Measurements from ENCODE around the gene NCOA4. TPM values are rescaled to one million over a fixed set of nuclear protein-coding genes. Genes with fewer than 3 reads are reported as not detected.
"Not testable (repeated sequence)": the region's sequence is repeated elsewhere in the genome, so short reads cannot be mapped to it uniquely, and the experiment has no call there.

NCOA4 gene
- total RNA-seq, 4 donors from 2014 or later, result 122 to 161 (median 141) TPM

DNA sequence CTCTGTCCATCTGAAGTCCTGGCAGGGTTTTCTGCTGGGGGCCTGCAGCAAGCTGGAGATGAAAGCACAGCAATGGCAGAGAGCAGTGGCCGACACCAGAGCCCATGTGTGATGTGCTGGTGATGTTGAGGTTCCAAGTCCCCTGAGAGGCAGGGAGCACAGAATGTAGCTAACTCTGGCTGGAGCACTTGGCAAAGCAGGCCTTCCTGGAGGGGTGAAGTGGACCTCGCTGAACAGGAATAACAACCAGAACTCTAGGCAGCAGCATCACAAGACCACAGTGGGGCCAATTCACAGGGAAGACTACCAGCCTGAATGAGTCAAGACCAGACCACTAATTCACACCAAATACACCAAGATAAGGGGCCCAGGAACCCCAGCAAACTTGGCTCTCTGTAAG lies 38.5 kb upstream of the NCOA4 start:
- intact Hi-C loops (cut with DNase I), result no loop called here
- TF ChIP-seq, protein P1, sequence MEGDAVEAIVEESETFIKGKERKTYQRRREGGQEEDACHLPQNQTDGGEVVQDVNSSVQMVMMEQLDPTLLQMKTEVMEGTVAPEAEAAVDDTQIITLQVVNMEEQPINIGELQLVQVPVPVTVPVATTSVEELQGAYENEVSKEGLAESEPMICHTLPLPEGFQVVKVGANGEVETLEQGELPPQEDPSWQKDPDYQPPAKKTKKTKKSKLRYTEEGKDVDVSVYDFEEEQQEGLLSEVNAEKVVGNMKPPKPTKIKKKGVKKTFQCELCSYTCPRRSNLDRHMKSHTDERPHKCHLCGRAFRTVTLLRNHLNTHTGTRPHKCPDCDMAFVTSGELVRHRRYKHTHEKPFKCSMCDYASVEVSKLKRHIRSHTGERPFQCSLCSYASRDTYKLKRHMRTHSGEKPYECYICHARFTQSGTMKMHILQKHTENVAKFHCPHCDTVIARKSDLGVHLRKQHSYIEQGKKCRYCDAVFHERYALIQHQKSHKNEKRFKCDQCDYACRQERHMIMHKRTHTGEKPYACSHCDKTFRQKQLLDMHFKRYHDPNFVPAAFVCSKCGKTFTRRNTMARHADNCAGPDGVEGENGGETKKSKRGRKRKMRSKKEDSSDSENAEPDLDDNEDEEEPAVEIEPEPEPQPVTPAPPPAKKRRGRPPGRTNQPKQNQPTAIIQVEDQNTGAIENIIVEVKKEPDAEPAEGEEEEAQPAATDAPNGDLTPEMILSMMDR (IDR thresholded peaks at IDR 0.05), result no peak
- TF ChIP-seq POLR2A (IDR thresholded peaks at IDR 0.05), result no peak
- WGBS, 2 donors, result 64 to 77% methylated on average over 2 of the region's 2 CpGs

DNA sequence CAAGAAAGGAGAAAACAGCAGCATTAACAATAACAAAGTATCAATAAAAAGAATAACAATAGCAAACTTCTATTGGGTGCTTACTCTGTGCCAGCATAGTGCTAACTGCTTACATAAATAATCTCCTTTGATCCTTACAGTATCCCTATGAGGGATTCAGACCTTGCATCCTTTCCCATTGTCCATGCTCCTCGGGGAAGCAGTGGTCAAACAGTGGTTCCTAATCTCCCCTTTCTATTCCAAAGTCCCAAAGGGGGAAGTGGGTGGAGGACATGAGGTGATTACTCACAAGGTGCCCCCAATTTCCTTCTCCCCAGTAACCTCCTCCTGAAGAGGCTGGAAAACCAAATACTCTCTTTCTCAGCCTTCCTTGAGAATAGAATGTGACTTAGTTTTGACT lies 37.7 kb upstream of the NCOA4 start:
- Histone ChIP-seq H3K9me3 (no peaks in the 10 kb centered on the region), H3K4me3 (no peak overlapping the region), H3K27ac (no peak overlapping the region), H3K36me3 (no peaks in the 10 kb centered on the region), H3K27me3 (no peaks in the 10 kb centered on the region), H3K4me1 (no peaks in the 10 kb centered on the region)
- intact Hi-C loops (cut with DNase I), result no loop called here
- DNase-seq, result no peak
- 50 to 67% methylated on average over 1 of the region's 1 CpG for WGBS, 2 donors
- TF ChIP-seq, protein P1 (IDR thresholded peaks at IDR 0.05), result no peak
- no peak for TF ChIP-seq POLR2A (IDR thresholded peaks at IDR 0.05)

More for the DNA sequence above, 38.5 kb upstream of the NCOA4 start:
- no peak overlapping the region for H3K4me3 ChIP-seq
- no peaks in the 10 kb centered on the region for H3K36me3 ChIP-seq
- no peaks in the 10 kb centered on the region for H3K27me3 ChIP-seq
- no peaks in the 10 kb centered on the region for H3K9me3 ChIP-seq
- no peak overlapping the region for H3K27ac ChIP-seq
- no peak for DNase-seq
- H3K4me1 ChIP-seq, result no peaks in the 10 kb centered on the region

DNA sequence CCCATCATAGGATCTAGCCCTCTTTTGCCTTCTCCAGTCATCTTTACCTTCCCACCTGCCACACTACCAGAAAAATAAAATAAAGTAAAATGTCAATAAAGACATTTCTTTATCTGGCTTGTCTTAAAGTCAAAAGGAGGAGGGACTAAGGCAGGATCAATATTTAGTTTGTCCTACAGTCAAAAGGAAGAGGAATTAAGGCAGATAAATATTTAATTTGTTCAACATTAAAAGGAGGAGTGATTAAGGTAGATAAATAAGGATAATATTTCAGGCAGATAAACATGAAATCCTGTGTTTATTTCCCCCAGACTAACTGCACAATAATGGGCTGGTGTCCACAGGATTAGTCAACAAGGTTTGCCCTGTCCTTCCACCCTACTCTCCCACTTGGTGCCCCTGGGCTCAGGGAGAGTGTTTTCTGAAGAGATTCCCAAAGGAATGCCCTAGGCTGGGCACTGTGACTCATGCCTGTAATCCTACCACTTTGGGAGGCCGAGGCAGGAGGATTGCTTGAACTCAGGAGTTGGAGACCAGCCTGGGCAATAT lies 33.9 kb upstream of the NCOA4 start:
- TF ChIP-seq, protein P1 (IDR thresholded peaks at IDR 0.05), result no peak
- TF ChIP-seq POLR2A (IDR thresholded peaks at IDR 0.05), result no peak
- WGBS, 2 donors, result 63% methylated on average over 1 of the region's 1 CpG; no CpG with 5 or more reads in 1 of the 2 donors

DNA sequence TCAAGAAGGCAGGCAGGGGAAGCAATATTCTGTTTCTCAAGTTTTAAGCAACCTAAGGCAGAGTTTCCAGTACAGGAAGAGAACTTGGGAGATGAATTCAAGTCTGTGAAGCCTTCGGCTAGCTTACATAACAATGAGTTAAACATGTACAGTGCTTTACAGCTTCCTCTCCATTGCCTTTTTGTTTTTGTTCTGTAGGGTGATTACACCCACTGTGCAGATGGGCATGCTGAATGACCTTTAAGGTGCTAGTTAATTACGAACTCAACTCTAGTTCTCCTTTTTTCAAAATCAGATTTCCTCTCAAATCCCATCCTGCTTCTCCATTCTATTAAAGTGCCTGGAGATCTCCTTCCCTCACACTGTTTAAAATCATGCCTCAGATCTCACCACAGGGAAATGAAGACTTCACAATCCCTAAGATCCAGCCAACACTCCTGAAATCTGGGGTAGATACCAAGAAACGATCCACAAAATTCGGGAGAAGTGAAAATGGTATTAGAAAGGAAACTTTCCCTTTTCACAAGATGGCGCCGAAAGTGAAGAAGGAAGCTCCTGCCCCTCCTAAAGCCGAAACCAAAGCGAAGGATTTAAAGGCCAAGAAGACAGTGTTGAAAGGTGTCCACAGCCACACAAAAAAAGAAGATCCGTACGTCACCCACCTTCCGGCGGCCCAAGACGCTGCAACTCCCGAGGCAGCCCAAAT lies 32.5 kb upstream of the NCOA4 start:
- 86 to 90% methylated on average over 14 of the region's 14 CpGs for WGBS, 2 donors
- Histone ChIP-seq H3K4me3 (no peak overlapping the region), H3K36me3 (no peaks in the 10 kb centered on the region), H3K27me3 (no peaks in the 10 kb centered on the region), H3K9me3 (no peaks in the 10 kb centered on the region), H3K4me1 (no peaks in the 10 kb centered on the region), H3K27ac (no peak overlapping the region)
- DNase-seq, result no peak
- TF ChIP-seq, protein P1 (IDR thresholded peaks at IDR 0.05), result no peak
- no peak for TF ChIP-seq POLR2A (IDR thresholded peaks at IDR 0.05)
- intact Hi-C loops (cut with DNase I), result no loop called here

More for the DNA sequence above, 33.9 kb upstream of the NCOA4 start:
- H3K4me1 ChIP-seq, result no peaks in the 10 kb centered on the region
- DNase-seq, result no peak
- H3K4me3 ChIP-seq, result no peak overlapping the region
- intact Hi-C loops (cut with DNase I), result no loop called here
- no peaks in the 10 kb centered on the region for H3K36me3 ChIP-seq
- no peaks in the 10 kb centered on the region for H3K9me3 ChIP-seq
- no peaks in the 10 kb centered on the region for H3K27me3 ChIP-seq
- H3K27ac ChIP-seq, result no peak overlapping the region

DNA sequence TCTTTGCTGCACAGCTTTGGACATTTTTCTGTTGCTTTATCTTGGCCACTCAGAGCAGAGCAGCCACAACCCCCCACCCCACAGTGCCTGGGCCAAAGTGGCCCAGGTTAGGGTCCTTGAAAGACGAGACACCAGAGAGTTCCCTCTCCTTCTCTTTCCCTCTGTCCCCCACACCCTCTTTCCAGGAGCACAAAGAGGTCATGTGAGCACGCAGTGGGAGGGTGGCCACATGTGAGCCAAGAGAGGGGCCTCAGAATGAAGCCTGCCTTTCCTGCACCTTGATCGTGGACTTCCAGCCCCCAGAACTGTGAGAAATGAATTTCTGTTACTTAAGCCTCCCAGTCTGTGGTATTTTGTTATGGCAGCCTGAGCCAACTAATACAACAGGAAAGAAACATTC lies 30.3 kb upstream of the NCOA4 start:
- H3K4me3 ChIP-seq, result no peak overlapping the region
- no peak overlapping the region for H3K27ac ChIP-seq
- no peak for DNase-seq
- WGBS, 2 donors, result 73 to 79% methylated on average over 2 to 3 of the region's 3 CpGs
- no peaks in the 10 kb centered on the region for H3K27me3 ChIP-seq
- H3K4me1 ChIP-seq, result no peaks in the 10 kb centered on the region
- peaks cover 0 to 6% (median 0%) of the 10 kb centered on the region in 3 donors for H3K9me3 ChIP-seq
- no peak for TF ChIP-seq POLR2A (IDR thresholded peaks at IDR 0.05)
- TF ChIP-seq, protein P1 (IDR thresholded peaks at IDR 0.05), result no peak
- intact Hi-C loops (cut with DNase I), result no loop called here
- H3K36me3 ChIP-seq, result no peaks in the 10 kb centered on the region

DNA sequence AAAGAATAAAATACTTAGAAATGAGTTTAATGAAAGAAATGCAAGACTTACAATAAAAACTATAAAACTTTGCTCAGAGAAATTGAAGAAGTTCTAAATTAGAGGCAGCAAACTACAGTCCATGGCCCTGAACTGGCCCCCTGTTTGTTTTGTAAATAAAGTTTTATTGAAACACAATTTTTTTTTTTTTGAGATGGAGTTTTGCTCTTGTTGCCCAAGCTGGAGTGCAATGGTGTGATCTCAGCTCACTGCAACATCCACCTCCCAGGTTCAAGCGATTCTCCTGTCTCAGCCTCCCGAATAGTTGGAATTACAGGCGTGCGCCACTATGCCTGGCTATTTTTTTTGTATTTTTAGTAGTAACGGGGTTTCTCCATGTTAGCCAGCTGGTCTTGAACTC lies 27.5 kb upstream of the NCOA4 start:
- H3K4me1 ChIP-seq, result peaks cover 0 to 12% (median 2%) of the 10 kb centered on the region in 3 donors
- H3K27ac ChIP-seq; DNase-seq; H3K9me3 ChIP-seq; intact Hi-C loops (cut with DNase I); H3K27me3 ChIP-seq; H3K36me3 ChIP-seq; H3K4me3 ChIP-seq: not testable (repeated sequence)
- WGBS, 2 donors, result 91 to 93% methylated on average over 5 of the region's 5 CpGs

Data from esophagus squamous epithelium (tissue), 5 donors.